Vagina (tissue), 2 donors: ENCODE data around the gene FBXL7. TPM values are rescaled to one million over a fixed set of nuclear protein-coding genes. Genes with fewer than 3 reads are reported as not detected.

Source experiments
- DNase-seq, 2 donors: peaks; one replicate each; pipeline ENCODE4 v3.0.0-alpha.2; 2017; ENCODE audit errors: extremely low spot score in 2 of 2
- H3K27ac ChIP-seq: fragments of 200-600 bp; sonication (generic); one replicate; pipeline ENCODE4 v1.5.1; 2019
- H3K27me3 ChIP-seq: fragments of 200-600 bp; sonication (generic); one replicate; pipeline ENCODE4 v1.5.1; 2019
- H3K36me3 ChIP-seq, 2 donors: fragments of 200-600 bp; sonication (generic); one replicate each; pipeline ENCODE4 v1.5.1; 2017 to 2019
- H3K4me1 ChIP-seq: fragments of 200-600 bp; sonication (generic); one replicate; pipeline ENCODE4 v1.5.1; 2019
- H3K4me3 ChIP-seq, 2 donors: fragments of 200-600 bp; sonication (generic); 1 replicate in 1 of 2; 2 replicates in 1 of 2; pipeline ENCODE4 v1.5.1; 2016 to 2019
- H3K9me3 ChIP-seq: fragments of 200-600 bp; sonication (generic); one replicate; pipeline ENCODE4 v1.5.1; 2019
- POLR2A ChIP-seq, 2 donors: fragments of 450-650 bp; IDR thresholded peaks; one replicate each; pipeline ENCODE4 v1.6.1; 2017; ENCODE audit warnings: antibody characterized with exemption in 2 of 2, mild to moderate bottlenecking in 2 of 2, moderate library complexity in 2 of 2
- POLR2AphosphoS5 ChIP-seq, 2 donors: sonication (generic); formaldehyde crosslinking; IDR thresholded peaks; one replicate each; pipeline ENCODE4 v1.9.0; 2017; ENCODE audit warnings: antibody characterized with exemption in 2 of 2, mild to moderate bottlenecking in 2 of 2, low read depth in 1 of 2; ENCODE audit not compliant: insufficient read depth in 1 of 2
- intact Hi-C: fragments of 100-400 bp; cut with DNase I; formaldehyde crosslinking; loops from one replicate; pipeline ENCODE4 v1.15.1; 2023
- total RNA-seq: library from RNA; depleted of rRNA; stranded (reverse); fragments of >200 nt; gene quantifications from one replicate; pipeline ENCODE4 v1.2.3, GENCODE V29; 2016
- TF ChIP-seq, protein P1 (sequence below), 3 experiments: fragments of 450-650 bp in 2 of 3; fragments of 200-600 bp in 1 of 3; sonication (generic) in 1 of 3; IDR thresholded peaks; one replicate each; pipeline ENCODE4 v1.5.1; 2017 to 2019; ENCODE audit warnings: antibody characterized with exemption in 3 of 3, mild to moderate bottlenecking in 2 of 3, moderate library complexity in 2 of 3

The FBXL7 gene
- total RNA-seq, 1 donor from 2014 or later = 21.1 TPM

DNA sequence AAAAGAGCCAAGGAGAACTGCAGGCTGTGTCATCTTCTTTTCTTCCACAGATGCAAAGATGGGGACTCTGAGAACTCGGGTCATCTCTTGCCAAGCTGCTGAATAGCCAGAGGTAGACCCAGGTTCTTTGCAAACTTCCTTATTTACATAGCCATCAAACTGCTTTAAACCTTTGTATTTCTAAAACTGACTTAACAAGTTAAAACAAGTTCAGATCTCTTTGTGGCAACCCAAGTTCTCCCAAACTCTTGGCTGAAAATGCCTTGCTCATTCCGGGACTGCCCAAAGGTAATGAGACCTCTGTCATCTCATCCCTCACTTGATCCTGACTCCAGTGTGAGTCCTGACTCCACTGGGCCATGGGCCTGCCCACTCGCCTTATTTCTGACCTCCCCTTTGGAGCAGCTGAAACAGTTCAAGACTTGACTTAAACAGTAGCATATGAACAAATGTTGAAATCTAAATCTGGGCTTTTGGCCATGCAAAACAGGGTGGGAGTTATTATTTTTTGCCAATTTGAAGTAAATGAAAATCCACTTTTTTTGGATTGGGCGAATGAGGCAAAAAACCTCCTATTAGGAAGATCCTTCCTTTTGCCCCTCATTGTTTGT, 50.6 kb downstream of the FBXL7 start:
- no peaks in the 10 kb centered on the region for H3K36me3 ChIP-seq
- no peak overlapping the region for H3K27ac ChIP-seq
- DNase-seq = no peak
- no peaks in the 10 kb centered on the region for H3K9me3 ChIP-seq
- no peaks in the 10 kb centered on the region for H3K27me3 ChIP-seq
- no peak overlapping the region for H3K4me3 ChIP-seq
- intact Hi-C loops = no loop called here
- TF ChIP-seq, protein P1, sequence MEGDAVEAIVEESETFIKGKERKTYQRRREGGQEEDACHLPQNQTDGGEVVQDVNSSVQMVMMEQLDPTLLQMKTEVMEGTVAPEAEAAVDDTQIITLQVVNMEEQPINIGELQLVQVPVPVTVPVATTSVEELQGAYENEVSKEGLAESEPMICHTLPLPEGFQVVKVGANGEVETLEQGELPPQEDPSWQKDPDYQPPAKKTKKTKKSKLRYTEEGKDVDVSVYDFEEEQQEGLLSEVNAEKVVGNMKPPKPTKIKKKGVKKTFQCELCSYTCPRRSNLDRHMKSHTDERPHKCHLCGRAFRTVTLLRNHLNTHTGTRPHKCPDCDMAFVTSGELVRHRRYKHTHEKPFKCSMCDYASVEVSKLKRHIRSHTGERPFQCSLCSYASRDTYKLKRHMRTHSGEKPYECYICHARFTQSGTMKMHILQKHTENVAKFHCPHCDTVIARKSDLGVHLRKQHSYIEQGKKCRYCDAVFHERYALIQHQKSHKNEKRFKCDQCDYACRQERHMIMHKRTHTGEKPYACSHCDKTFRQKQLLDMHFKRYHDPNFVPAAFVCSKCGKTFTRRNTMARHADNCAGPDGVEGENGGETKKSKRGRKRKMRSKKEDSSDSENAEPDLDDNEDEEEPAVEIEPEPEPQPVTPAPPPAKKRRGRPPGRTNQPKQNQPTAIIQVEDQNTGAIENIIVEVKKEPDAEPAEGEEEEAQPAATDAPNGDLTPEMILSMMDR (IDR thresholded peaks at IDR 0.05) = no peak
- TF ChIP-seq POLR2A (IDR thresholded peaks at IDR 0.05) (no peak), POLR2AphosphoS5 (IDR thresholded peaks at IDR 0.05; ENCODE audit: insufficient read depth in 1 of 2, low read depth in 1 of 2) (no peak)
- H3K4me1 ChIP-seq = peaks cover 18% of the 10 kb centered on the region

DNA sequence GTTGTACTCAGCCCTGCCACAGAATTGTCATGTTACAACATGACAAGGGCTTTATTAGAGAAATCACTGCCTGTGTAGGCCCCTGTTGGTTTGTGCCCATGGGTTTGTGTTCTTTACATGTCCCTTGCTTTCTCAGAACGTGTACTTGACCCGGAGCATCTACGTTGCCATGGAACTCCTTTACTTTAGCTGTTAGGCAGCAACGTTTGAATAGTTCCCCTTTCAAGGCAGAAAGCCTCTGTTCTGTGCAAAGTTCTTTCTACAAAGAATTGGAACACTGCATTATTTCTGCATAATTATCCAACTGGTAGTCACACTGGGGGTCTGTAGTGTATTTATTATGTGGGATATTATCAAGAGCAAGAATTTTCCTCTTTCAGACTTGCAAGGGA, 51.1 kb downstream of the FBXL7 start:
- H3K27me3 ChIP-seq = no peaks in the 10 kb centered on the region
- H3K4me1 ChIP-seq = peaks cover 18% of the 10 kb centered on the region
- intact Hi-C loops = no loop called here
- no peak overlapping the region for H3K4me3 ChIP-seq
- DNase-seq = no peak
- no peak overlapping the region for H3K27ac ChIP-seq
- H3K36me3 ChIP-seq = no peaks in the 10 kb centered on the region
- no peak for TF ChIP-seq POLR2AphosphoS5 (IDR thresholded peaks at IDR 0.05; ENCODE audit: insufficient read depth in 1 of 2, low read depth in 1 of 2)
- no peak for TF ChIP-seq POLR2A (IDR thresholded peaks at IDR 0.05)
- no peaks in the 10 kb centered on the region for H3K9me3 ChIP-seq

GRCh38 chr5:15554542-15554941, 54.6 kb downstream of the FBXL7 start:
- no peak for DNase-seq
- H3K9me3 ChIP-seq = no peaks in the 10 kb centered on the region
- intact Hi-C loops = no loop called here
- no peaks in the 10 kb centered on the region for H3K27me3 ChIP-seq
- TF ChIP-seq POLR2AphosphoS5 (IDR thresholded peaks at IDR 0.05; ENCODE audit: insufficient read depth in 1 of 2, low read depth in 1 of 2) (no peak), POLR2A (IDR thresholded peaks at IDR 0.05) (no peak)
- TF ChIP-seq, protein P1 (IDR thresholded peaks at IDR 0.05) = no peak
- peaks cover 18% of the 10 kb centered on the region for H3K4me1 ChIP-seq
- H3K4me3 ChIP-seq = no peak overlapping the region
- H3K27ac ChIP-seq = no peak overlapping the region
- H3K36me3 ChIP-seq = no peaks in the 10 kb centered on the region

DNA sequence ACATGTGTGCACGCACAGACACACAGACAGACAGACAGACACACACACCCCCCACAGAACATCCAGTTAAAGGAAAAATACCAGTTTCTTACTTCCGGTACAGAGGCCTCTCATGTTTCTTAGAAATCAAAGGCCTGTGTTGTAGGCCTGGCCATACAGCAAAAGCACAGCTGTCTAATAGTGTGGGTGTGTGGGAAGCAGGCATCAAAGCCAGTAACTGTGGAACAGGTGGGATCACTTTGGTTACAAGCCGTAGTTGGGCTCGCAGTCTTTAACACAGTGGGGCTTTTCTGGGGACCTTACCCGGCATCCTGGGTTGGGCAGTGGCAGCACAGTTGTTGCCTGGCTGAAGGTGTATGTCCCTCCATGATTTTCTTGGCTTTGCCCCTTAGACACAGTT, 55.2 kb downstream of the FBXL7 start:
- H3K27ac ChIP-seq = no peak overlapping the region
- no peak for DNase-seq
- intact Hi-C loops = no loop called here
- peaks cover 12% of the 10 kb centered on the region for H3K4me1 ChIP-seq
- H3K9me3 ChIP-seq = no peaks in the 10 kb centered on the region
- H3K27me3 ChIP-seq = no peaks in the 10 kb centered on the region
- H3K36me3 ChIP-seq = no peaks in the 10 kb centered on the region
- TF ChIP-seq, protein P1 (IDR thresholded peaks at IDR 0.05) = no peak
- no peak for TF ChIP-seq POLR2A (IDR thresholded peaks at IDR 0.05)
- no peak overlapping the region for H3K4me3 ChIP-seq

DNA sequence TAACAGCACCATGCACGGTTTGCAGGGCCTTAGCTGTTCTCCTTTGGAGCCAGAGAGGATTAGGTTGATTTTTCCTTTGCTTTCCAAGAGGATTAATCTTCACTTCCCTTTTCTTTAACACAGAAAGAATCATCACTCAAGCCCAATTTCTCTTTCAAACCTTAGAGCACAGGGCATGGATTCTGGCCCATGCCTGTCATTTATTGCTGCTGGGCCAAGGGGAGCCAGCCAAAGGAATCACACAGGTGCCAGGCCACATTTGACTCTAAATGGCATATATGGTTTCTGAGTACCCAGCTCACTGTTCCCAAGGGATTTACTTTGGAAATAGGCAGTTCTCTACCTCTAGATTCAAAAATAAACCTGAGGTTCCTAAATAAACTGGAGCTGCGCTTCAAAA, 58.3 kb downstream of the FBXL7 start:
- H3K9me3 ChIP-seq = no peaks in the 10 kb centered on the region
- peaks cover 0 to 4% of the 10 kb centered on the region in 2 donors for H3K36me3 ChIP-seq
- H3K4me3 ChIP-seq = no peak overlapping the region
- TF ChIP-seq, protein P1 (IDR thresholded peaks at IDR 0.05) = no peak
- TF ChIP-seq POLR2AphosphoS5 (IDR thresholded peaks at IDR 0.05; ENCODE audit: insufficient read depth in 1 of 2, low read depth in 1 of 2) (no peak), POLR2A (IDR thresholded peaks at IDR 0.05) (no peak)
- no peaks in the 10 kb centered on the region for H3K27me3 ChIP-seq
- intact Hi-C loops = no loop called here
- H3K27ac ChIP-seq = no peak overlapping the region
- no peak for DNase-seq
- no peaks in the 10 kb centered on the region for H3K4me1 ChIP-seq
